H1 (cell line): Measurements from ENCODE around the gene C1orf50. TPM values are rescaled to one million over a fixed set of nuclear protein-coding genes. Genes with fewer than 3 reads are reported as not detected.

Experiments used
- CTCF ChIA-PET: fragments of 300-600 bp; sonication (Branson Sonifier 250); formaldehyde crosslinking; loops from one replicate; lab custom pipeline; 2021; ENCODE audit not compliant: partially characterized antibody; lab: Charles Lee
- POLR2A ChIA-PET: fragments of 300-600 bp; sonication (Branson Sonifier 250); formaldehyde crosslinking; loops from one replicate; lab custom pipeline; 2021; ENCODE audit warnings: inconsistent platforms; ENCODE audit not compliant: partially characterized antibody; lab: Charles Lee
- DNase-seq, 2 experiments: peaks; one replicate each; pipeline versions ENCODE4 v3.0.0 to v3.0.0-alpha.2; 2010 to 2022; ENCODE audit warnings: low spot score in 2 of 2, low read depth in 1 of 2, mixed read lengths in 1 of 2
- FAIRE-seq: peaks from 2 replicates; lab custom pipeline; 2011; peaks lifted over from hg19 to GRCh38; lab: Jason Lieb, UNC
- H2AFZ ChIP-seq: 2 replicates; pipeline ENCODE4 v1.8.1; 2012; ENCODE audit warnings: low read length, inconsistent platforms
- H2AK5ac ChIP-seq: 2 replicates; pipeline ENCODE4 v1.6.1; 2013; ENCODE audit warnings: low read depth, low read length
- H2BK120ac ChIP-seq: replicated peaks from 2 replicates; pipeline ENCODE3; 2013; ENCODE audit warnings: low read depth, low read length, inconsistent platforms
- H2BK12ac ChIP-seq: 2 replicates; pipeline ENCODE4 v1.6.1; 2013; ENCODE audit warnings: low read depth, low read length
- H2BK15ac ChIP-seq: 2 replicates; pipeline ENCODE4 v1.6.1; 2013; ENCODE audit warnings: low read length
- H2BK20ac ChIP-seq: 2 replicates; pipeline ENCODE4 v1.6.1; 2013; ENCODE audit warnings: low read length
- H2BK5ac ChIP-seq: 2 replicates; pipeline ENCODE4 v1.6.1; 2013; ENCODE audit warnings: low read depth, low read length
- H3K14ac ChIP-seq: 2 replicates; pipeline ENCODE4 v1.6.1; 2013; ENCODE audit warnings: inconsistent platforms; ENCODE audit not compliant: insufficient read length
- H3K18ac ChIP-seq: 2 replicates; pipeline ENCODE4 v1.6.1; 2013; ENCODE audit warnings: low read length; ENCODE audit errors: extremely low read depth
- H3K23ac ChIP-seq: 2 replicates; pipeline ENCODE4 v1.6.1; 2013; ENCODE audit warnings: inconsistent platforms; ENCODE audit not compliant: insufficient read length
- H3K23me2 ChIP-seq: 2 replicates; pipeline ENCODE4 v1.6.1; 2013; ENCODE audit warnings: low read depth, low read length
- H3K27ac ChIP-seq: 2 replicates; pipeline ENCODE4 v1.6.1; 2011; ENCODE audit warnings: low read depth, low read length, inconsistent platforms
- H3K27me3 ChIP-seq, 4 experiments: replicated peaks in 1 of 4; 1 replicate in 1 of 4; 2 replicates in 3 of 4; pipeline versions ENCODE4 v1.6.1 to v1.8.1; 2011 to 2013; ENCODE audit warnings: low read length in 3 of 4, mild to moderate bottlenecking in 3 of 4, inconsistent platforms in 2 of 4, mixed read lengths in 2 of 4, moderate library complexity in 1 of 4; ENCODE audit not compliant: control insufficient read depth in 3 of 4, insufficient read depth in 3 of 4; ENCODE audit errors: extremely low read depth in 1 of 4
- H3K36me3 ChIP-seq, 4 experiments: 2 replicates each; pipeline versions ENCODE4 v1.6.1 to v1.8.1; 2011 to 2013; ENCODE audit warnings: mild to moderate bottlenecking in 4 of 4, low read length in 3 of 4, moderate library complexity in 2 of 4, control low read depth in 1 of 4, inconsistent platforms in 1 of 4; ENCODE audit not compliant: insufficient read depth in 4 of 4, control insufficient read depth in 2 of 4
- H3K4ac ChIP-seq: replicated peaks from 2 replicates; pipeline ENCODE3; 2013; ENCODE audit warnings: low read length, low read depth, mixed read lengths, inconsistent platforms; ENCODE audit not compliant: insufficient read length
- H3K4me1 ChIP-seq, 4 experiments: replicated peaks in 1 of 4; 1 replicate in 1 of 4; 2 replicates in 3 of 4; pipeline versions ENCODE4 v1.6.1 to v1.8.1; 2011 to 2013; ENCODE audit warnings: low read length in 3 of 4, inconsistent platforms in 2 of 4, mixed read lengths in 1 of 4; ENCODE audit not compliant: insufficient read depth in 4 of 4, control insufficient read depth in 3 of 4
- H3K4me2 ChIP-seq, 2 experiments: 2 replicates each; pipeline versions ENCODE4 v1.6.1 to v1.8.1; 2011 to 2013; ENCODE audit warnings: low read depth in 2 of 2, low read length in 2 of 2, control low read depth in 1 of 2, inconsistent platforms in 1 of 2, mild to moderate bottlenecking in 1 of 2; ENCODE audit not compliant: insufficient read depth in 1 of 2
- H3K4me3 ChIP-seq, 4 experiments: fragments of 200-600, 300-600 bp in 1 of 4; sonication (generic), shearing (Covaris generic), sonication (Bioruptor Twin) in 1 of 4; 2 replicates each; pipeline versions ENCODE4 v1.5.1 to v1.8.1; 2011 to 2016; ENCODE audit warnings: low read length in 4 of 4, low read depth in 3 of 4, control low read depth in 2 of 4, inconsistent platforms in 2 of 4, mild to moderate bottlenecking in 2 of 4, mixed read lengths in 1 of 4, moderate library complexity in 1 of 4; ENCODE audit not compliant: insufficient read depth in 2 of 4; ENCODE audit errors: extremely low read depth in 1 of 4
- H3K56ac ChIP-seq: replicated peaks from 2 replicates; pipeline ENCODE3; 2013; ENCODE audit warnings: low read depth, mild to moderate bottlenecking, mixed read lengths, low read length, inconsistent platforms; ENCODE audit not compliant: insufficient read length
- H3K79me1 ChIP-seq: 2 replicates; pipeline ENCODE4 v1.6.1; 2013; ENCODE audit warnings: low read depth, low read length, control low read depth
- H3K79me2 ChIP-seq, 2 experiments: 2 replicates each; pipeline versions ENCODE4 v1.6.1 to v1.8.1; 2012 to 2013; ENCODE audit warnings: low read length in 2 of 2, mild to moderate bottlenecking in 2 of 2, inconsistent platforms in 1 of 2; ENCODE audit not compliant: insufficient read depth in 2 of 2, control insufficient read depth in 1 of 2
- H3K9ac ChIP-seq, 4 experiments: replicated peaks in 1 of 4; 1 replicate in 1 of 4; 2 replicates in 3 of 4; pipeline versions ENCODE4 v1.6.1 to v1.8.1; 2011 to 2013; ENCODE audit warnings: low read depth in 3 of 4, low read length in 3 of 4, control low read depth in 2 of 4, mild to moderate bottlenecking in 2 of 4, moderate library complexity in 2 of 4, inconsistent platforms in 1 of 4; ENCODE audit errors: extremely low read depth in 1 of 4
- H3K9me3 ChIP-seq, 2 experiments: 2 replicates each; pipeline versions ENCODE4 v1.6.1 to v1.8.1; 2012 to 2013; ENCODE audit warnings: mild to moderate bottlenecking in 2 of 2, moderate library complexity in 2 of 2, control low read depth in 1 of 2, inconsistent platforms in 1 of 2, low read depth in 1 of 2, low read length in 1 of 2, mixed read lengths in 1 of 2; ENCODE audit not compliant: insufficient read depth in 2 of 2
- H4K20me1 ChIP-seq, 2 experiments: replicated peaks in 1 of 2; 2 replicates each; pipeline versions ENCODE3 to v1.8.1; 2011 to 2013; ENCODE audit warnings: inconsistent platforms in 2 of 2, low read length in 2 of 2, mild to moderate bottlenecking in 1 of 2; ENCODE audit not compliant: insufficient read depth in 2 of 2, control insufficient read depth in 1 of 2
- H4K5ac ChIP-seq: 2 replicates; pipeline ENCODE4 v1.6.1; 2013; ENCODE audit warnings: low read length, low read depth, mixed read lengths, inconsistent platforms; ENCODE audit not compliant: insufficient read length
- H4K8ac ChIP-seq: 2 replicates; pipeline ENCODE4 v1.8.0; 2013; ENCODE audit warnings: mild to moderate bottlenecking, moderate library complexity, low read length, inconsistent platforms; ENCODE audit not compliant: insufficient read depth; ENCODE audit errors: extremely low read depth
- H4K91ac ChIP-seq: replicated peaks from 2 replicates; pipeline ENCODE3; 2013; ENCODE audit warnings: low read length, mixed read lengths, inconsistent platforms; ENCODE audit not compliant: insufficient read length
- BCL11A ChIP-seq, 2 experiments: IDR thresholded peaks; one replicate each; pipeline ENCODE4 v1.6.1; 2011; ENCODE audit warnings: low read depth in 2 of 2, low read length in 2 of 2, mild to moderate bottlenecking in 2 of 2
- FOSL1 ChIP-seq: IDR thresholded peaks from 2 replicates; pipeline ENCODE4 v1.6.1; 2011; ENCODE audit warnings: mild to moderate bottlenecking, low read depth, low read length, moderate library complexity; ENCODE audit not compliant: insufficient read depth
- HDAC2 ChIP-seq, 2 experiments: fragments of 300-600 bp in 1 of 2; sonication (generic) in 1 of 2; IDR thresholded peaks; 2 replicates each; pipeline ENCODE4 v1.6.1; 2011 to 2012; ENCODE audit warnings: low read depth in 2 of 2, low read length in 2 of 2, mild to moderate bottlenecking in 2 of 2, moderate library complexity in 2 of 2, borderline replicate concordance in 1 of 2, inconsistent platforms in 1 of 2
- HDAC6 ChIP-seq: IDR thresholded peaks from one replicate; pipeline ENCODE4 v1.7.1; 2012; ENCODE audit warnings: low read depth, mild to moderate bottlenecking, inconsistent platforms, low read length, moderate library complexity
- MAFK ChIP-seq: IDR thresholded peaks from 2 replicates; pipeline ENCODE4 v1.6.1; 2012; ENCODE audit warnings: low read depth, mild to moderate bottlenecking, improper control_type of control experiment, low read length
- POU5F1 ChIP-seq: IDR thresholded peaks from 2 replicates; pipeline ENCODE4 v1.6.1; 2011; ENCODE audit warnings: low read depth, mild to moderate bottlenecking, low read length, moderate library complexity
- RFX5 ChIP-seq: IDR thresholded peaks from 2 replicates; pipeline ENCODE4 v1.6.1; 2011; ENCODE audit warnings: low read depth, low read length, improper control_type of control experiment, borderline replicate concordance
- SP2 ChIP-seq: IDR thresholded peaks from 2 replicates; pipeline ENCODE4 v1.6.1; 2012; ENCODE audit warnings: mild to moderate bottlenecking, low read length, inconsistent platforms
- TBP ChIP-seq: IDR thresholded peaks from 2 replicates; pipeline ENCODE4 v1.6.1; 2011; ENCODE audit warnings: low read depth, low read length, improper control_type of control experiment
- USF2 ChIP-seq: IDR thresholded peaks from 2 replicates; pipeline ENCODE4 v1.6.1; 2011; ENCODE audit warnings: low read length, improper control_type of control experiment
- WGBS, 2 experiments: shearing (Covaris generic) in 1 of 2; methylation state at CpG; one replicate each; pipeline versions ENCODE4 v1.1.6 to v1.1.7; 2013 to 2015; ENCODE audit warnings: low lambda C conversion rate in 2 of 2, mixed read lengths in 2 of 2, inconsistent platforms in 1 of 2, low coverage in 1 of 2, missing lambda C conversion rate in 1 of 2; ENCODE audit not compliant: insufficient replicate concordance in 2 of 2, insufficient coverage in 1 of 2, insufficient read length in 1 of 2; ENCODE audit errors: extremely low coverage in 1 of 2, missing lambda C conversion rate in 1 of 2; 5-methylcytosine and 5-hydroxymethylcytosine counted together
- polyA plus RNA-seq, 7 experiments: library from polyadenylated mRNA; depleted of rRNA in 3 of 7; stranded (reverse) in 5 of 7; unstranded in 2 of 7; fragments of >200 nt in 5 of 7; fragments of 200-250 nt in 2 of 7; gene quantifications; 1 replicate in 5 of 7; 2 replicates in 1 of 7; 4 replicates in 1 of 7; pipeline versions ENCODE4 v1.2.1 to v1.2.3, GENCODE V29; 2011 to 2013; ENCODE audit warnings: missing spikeins in 2 of 7, mixed read lengths in 2 of 7
- total RNA-seq: library from RNA; stranded (reverse); fragmentation: NEBNext Ultra II Directional; extraction: Animal tissue kit (Norgen Biotek cat#: 25700); gene quantifications from 2 replicates; pipeline ENCODE4 v1.2.1, GENCODE V29; 2021

Gene C1orf50
- total and polyA plus RNA-seq, 2 of the 8 experiments (the other 6 are each of a cell fraction or from before 2014, with no cell fraction given): 3.2 to 7.1 TPM

GRCh38 chr1:42731585-42731984 lies 35.5 kb upstream of the C1orf50 start:
- H3K4me1 ChIP-seq: peaks cover 0 to 3% (median 0%) of the 10 kb centered on the region in 4 experiments; a peak in 1 of 7 replicates
- H3K79me2 ChIP-seq: no peaks in the 10 kb centered on the region
- WGBS, 2 experiments: 87% methylated on average over 3 of the region's 3 CpGs; no CpG with 5 or more reads in 1 of the 2 experiments
- H3K18ac ChIP-seq: no peak overlapping the region
- H3K9ac ChIP-seq: no peak overlapping the region
- H3K23ac ChIP-seq: no peak overlapping the region
- no peak overlapping the region for H3K4me3 ChIP-seq
- H4K8ac ChIP-seq: no peak overlapping the region
- no peak overlapping the region for H2BK15ac ChIP-seq
- H2AFZ ChIP-seq: no peak overlapping the region
- no peak overlapping the region for H3K27ac ChIP-seq
- DNase-seq: peak in 1 of 2 experiments; percentile 30
- no peak overlapping the region for H3K4me2 ChIP-seq
- H2AK5ac ChIP-seq: no peak overlapping the region
- H4K20me1 ChIP-seq: peaks cover 0 to 3% of the 10 kb centered on the region in 2 experiments
- no peak overlapping the region for H4K91ac ChIP-seq
- H2BK120ac ChIP-seq: no peak overlapping the region
- no peak overlapping the region for H3K56ac ChIP-seq
- no peaks in the 10 kb centered on the region for H3K79me1 ChIP-seq
- no peak for TF ChIP-seq USF2
- TF ChIP-seq TBP: no peak
- TF ChIP-seq BCL11A (IDR thresholded peaks at IDR 0.05; ENCODE audit: low read depth in 2 of 2, low read length in 2 of 2): no peak
- TF ChIP-seq HDAC2 (IDR thresholded peaks at IDR 0.05; ENCODE audit: borderline replicate concordance in 1 of 2, low read depth in 2 of 2, low read length in 2 of 2): no peak
- no peak for TF ChIP-seq RFX5
- no peak for TF ChIP-seq MAFK
- no peak for TF ChIP-seq SP2
- no peak for TF ChIP-seq HDAC6
- TF ChIP-seq POU5F1: no peak
- TF ChIP-seq FOSL1: no peak
- no peak overlapping the region for H4K5ac ChIP-seq
- H3K23me2 ChIP-seq: no peaks in the 10 kb centered on the region
- no peak overlapping the region for H3K14ac ChIP-seq
- no peak overlapping the region for H2BK12ac ChIP-seq
- H2BK5ac ChIP-seq: no peak overlapping the region
- no peak overlapping the region for H3K4ac ChIP-seq
- POLR2A ChIA-PET: interaction anchor here (0.6 to 1.4 kb wide), 3 partner anchors 8 to 49 kb away, joined by 3 to 7 read pairs (median 5); partner anchors contain the start of gene YBX1
- no peaks in the 10 kb centered on the region for H3K9me3 ChIP-seq
- H2BK20ac ChIP-seq: no peak overlapping the region
- CTCF ChIA-PET: interaction anchor here (0.6 to 1.4 kb wide), 6 partner anchors 15 to 571 kb away, joined by 3 to 4 read pairs (median 3); no protein-coding TSS in a partner anchor
- H3K36me3 ChIP-seq: no peaks in the 10 kb centered on the region
- FAIRE-seq: no peak
- H3K27me3 ChIP-seq: no peaks in the 10 kb centered on the region
